ENCODE measurements around the gene TCL1A. TPM values are rescaled to one million over a fixed set of nuclear protein-coding genes. Genes with fewer than 3 reads are reported as not detected.
"Not testable (repeated sequence)": the region's sequence is repeated elsewhere in the genome, so short reads cannot be mapped to it uniquely, and the experiment has no call there.

The TCL1A gene
- total and polyA plus RNA-seq, 2 donors (not counting 3 experiments of a cell fraction or from before 2014, with no cell fraction given): not detected

DNA sequence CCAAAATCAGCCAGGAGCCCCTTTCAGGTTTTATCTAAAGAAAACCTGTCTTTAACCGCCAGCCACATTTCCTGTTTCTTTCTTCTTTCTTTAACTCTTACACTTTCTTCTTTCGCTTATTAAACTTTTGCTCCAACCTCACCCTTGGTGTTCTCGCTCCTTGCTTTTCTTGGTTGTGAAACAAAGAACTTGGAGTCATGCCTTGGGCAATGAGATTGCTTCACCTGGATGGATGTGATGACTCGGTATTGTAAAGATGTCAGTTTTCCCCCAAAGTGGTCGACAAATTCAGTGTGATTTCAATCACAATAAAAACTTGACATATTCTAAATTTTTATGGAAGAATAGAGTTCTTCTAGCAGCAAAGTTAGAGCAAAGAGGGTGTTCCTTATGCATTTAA lies 16.2 kb upstream of the TCL1A start:
- TF ChIP-seq, protein P1, sequence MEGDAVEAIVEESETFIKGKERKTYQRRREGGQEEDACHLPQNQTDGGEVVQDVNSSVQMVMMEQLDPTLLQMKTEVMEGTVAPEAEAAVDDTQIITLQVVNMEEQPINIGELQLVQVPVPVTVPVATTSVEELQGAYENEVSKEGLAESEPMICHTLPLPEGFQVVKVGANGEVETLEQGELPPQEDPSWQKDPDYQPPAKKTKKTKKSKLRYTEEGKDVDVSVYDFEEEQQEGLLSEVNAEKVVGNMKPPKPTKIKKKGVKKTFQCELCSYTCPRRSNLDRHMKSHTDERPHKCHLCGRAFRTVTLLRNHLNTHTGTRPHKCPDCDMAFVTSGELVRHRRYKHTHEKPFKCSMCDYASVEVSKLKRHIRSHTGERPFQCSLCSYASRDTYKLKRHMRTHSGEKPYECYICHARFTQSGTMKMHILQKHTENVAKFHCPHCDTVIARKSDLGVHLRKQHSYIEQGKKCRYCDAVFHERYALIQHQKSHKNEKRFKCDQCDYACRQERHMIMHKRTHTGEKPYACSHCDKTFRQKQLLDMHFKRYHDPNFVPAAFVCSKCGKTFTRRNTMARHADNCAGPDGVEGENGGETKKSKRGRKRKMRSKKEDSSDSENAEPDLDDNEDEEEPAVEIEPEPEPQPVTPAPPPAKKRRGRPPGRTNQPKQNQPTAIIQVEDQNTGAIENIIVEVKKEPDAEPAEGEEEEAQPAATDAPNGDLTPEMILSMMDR (IDR thresholded peaks at IDR 0.05; ENCODE audit: extremely low read depth in 1 of 2, insufficient read depth in 1 of 2, low read depth in 1 of 2, low read length in 2 of 2): no peak
- TF ChIP-seq GATA2 (IDR thresholded peaks at IDR 0.05; ENCODE audit: insufficient read depth, insufficient read length, low read depth, low read length) (no peak), POLR2A (IDR thresholded peaks at IDR 0.05; ENCODE audit: low read depth, low read length) (no peak), MYC (IDR thresholded peaks at IDR 0.05; ENCODE audit: low read depth, low read length) (no peak), FOS (IDR thresholded peaks at IDR 0.05; ENCODE audit: borderline replicate concordance, insufficient read depth, low read length) (no peak), EZH2 (IDR thresholded peaks at IDR 0.05; ENCODE audit: borderline replicate concordance, low read depth, low read length, severe bottlenecking) (no peak), JUN (IDR thresholded peaks at IDR 0.05; ENCODE audit: borderline replicate concordance, insufficient read depth, insufficient read length, low read depth) (no peak), POLR2AphosphoS5 (IDR thresholded peaks at IDR 0.05; ENCODE audit: insufficient read depth, low read depth, low read length) (no peak)
- TF ChIP-seq, protein P2, sequence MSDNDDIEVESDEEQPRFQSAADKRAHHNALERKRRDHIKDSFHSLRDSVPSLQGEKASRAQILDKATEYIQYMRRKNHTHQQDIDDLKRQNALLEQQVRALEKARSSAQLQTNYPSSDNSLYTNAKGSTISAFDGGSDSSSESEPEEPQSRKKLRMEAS (IDR thresholded peaks at IDR 0.05; ENCODE audit: insufficient read depth, insufficient read length): no peak
- intact Hi-C loops (cut with micrococcal nuclease): no loop called here

DNA sequence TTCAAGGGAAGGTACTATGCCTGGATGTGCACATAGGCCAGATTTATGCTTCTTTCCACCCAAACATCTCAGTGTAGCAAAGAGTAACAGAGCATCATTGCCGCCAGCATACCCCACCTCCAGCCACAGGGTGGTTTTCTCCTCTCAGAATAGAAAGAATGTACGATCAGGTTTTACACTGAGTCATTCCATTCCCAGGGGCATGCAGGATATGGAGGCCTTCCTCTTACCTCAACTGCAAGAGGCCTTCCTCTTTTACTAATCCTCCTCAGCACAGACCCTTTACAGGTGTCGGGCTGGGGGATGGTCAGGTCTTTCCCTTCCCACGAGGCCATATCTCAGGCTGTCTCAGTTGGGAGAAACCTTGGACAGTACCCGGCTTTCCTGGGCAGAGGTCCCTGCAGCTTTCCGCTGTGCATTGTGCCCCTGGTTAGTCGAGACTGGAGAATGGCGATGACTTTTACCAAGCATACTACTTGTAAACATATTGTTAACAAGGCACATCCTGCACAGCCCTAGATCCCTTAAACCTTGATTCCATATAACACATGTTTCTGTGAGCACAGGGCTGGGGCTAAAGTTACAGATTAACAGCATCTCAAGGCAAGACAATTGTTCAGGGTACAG lies 15.6 kb upstream of the TCL1A start:
- CTCF ChIA-PET: interaction anchor here (1.7 kb wide), 1 partner anchor 12 kb away, joined by 4 read pairs; no protein-coding TSS in a partner anchor
- H3K9ac ChIP-seq (replicated peaks; ENCODE audit: extremely low read depth, insufficient read depth, low read length); intact Hi-C loops (cut with micrococcal nuclease); H3K36me3 ChIP-seq (ENCODE audit: control insufficient read depth in 2 of 2, extremely low read depth in 1 of 2, insufficient read depth in 2 of 2, low read length in 2 of 2); H3K27ac ChIP-seq (ENCODE audit: insufficient read depth, low read depth, low read length); BruUV-seq (replicated peaks); dilution Hi-C loops (cut with MboI; ENCODE audit: extremely low pct_ligation_motif_present, low sequenced_read_pairs); H3K4me2 ChIP-seq (ENCODE audit: insufficient read depth, low read length); H3K4me1 ChIP-seq (ENCODE audit: control insufficient read depth, extremely low read depth, insufficient read depth, low read length); POLR2A ChIA-PET; H3K4me3 ChIP-seq (replicated peaks in 1 of 3; ENCODE audit: insufficient read depth in 1 of 3, low read depth in 1 of 3, low read length in 3 of 3); DNase-seq (ENCODE audit: low read depth, low spot score); H2AFZ ChIP-seq (ENCODE audit: low read depth, low read length); H3K27me3 ChIP-seq (ENCODE audit: control insufficient read depth in 2 of 2, insufficient read depth in 2 of 2, low read length in 2 of 2); H3K79me2 ChIP-seq (ENCODE audit: control insufficient read depth, insufficient read depth, low read length); FAIRE-seq; H4K20me1 ChIP-seq (replicated peaks; ENCODE audit: control insufficient read depth, extremely low read depth, insufficient read depth, low read length); H3K9me3 ChIP-seq (replicated peaks; ENCODE audit: control insufficient read depth, insufficient read depth, low read length); H3K9me1 ChIP-seq (replicated peaks; ENCODE audit: control insufficient read depth, extremely low read depth, insufficient read depth, low read length): not testable (repeated sequence)

More for the DNA sequence above, 16.2 kb upstream of the TCL1A start:
- no peaks in the 10 kb centered on the region for H3K79me2 ChIP-seq (ENCODE audit: control insufficient read depth, insufficient read depth, low read length)
- no peaks in the 10 kb centered on the region for H3K27me3 ChIP-seq (ENCODE audit: control insufficient read depth in 2 of 2, insufficient read depth in 2 of 2, low read length in 2 of 2)
- H4K20me1 ChIP-seq (replicated peaks; ENCODE audit: control insufficient read depth, extremely low read depth, insufficient read depth, low read length): no peaks in the 10 kb centered on the region
- H3K9me1 ChIP-seq (replicated peaks; ENCODE audit: control insufficient read depth, extremely low read depth, insufficient read depth, low read length): no peaks in the 10 kb centered on the region
- dilution Hi-C loops (cut with MboI; ENCODE audit: extremely low pct_ligation_motif_present, low sequenced_read_pairs): no loop called here
- ChIA-PET CTCF (no interaction called here), POLR2A (no interaction called here)
- no peak overlapping the region for H3K4me3 ChIP-seq (replicated peaks in 1 of 3; ENCODE audit: insufficient read depth in 1 of 3, low read depth in 1 of 3, low read length in 3 of 3)
- no peak overlapping the region for H3K27ac ChIP-seq (ENCODE audit: insufficient read depth, low read depth, low read length)
- no peak for DNase-seq (ENCODE audit: low read depth, low spot score)
- H3K36me3 ChIP-seq (ENCODE audit: control insufficient read depth in 2 of 2, extremely low read depth in 1 of 2, insufficient read depth in 2 of 2, low read length in 2 of 2): no peaks in the 10 kb centered on the region
- H2AFZ ChIP-seq (ENCODE audit: low read depth, low read length): no peak overlapping the region
- H3K9ac ChIP-seq (replicated peaks; ENCODE audit: extremely low read depth, insufficient read depth, low read length): no peak overlapping the region
- no peak for FAIRE-seq
- no peak overlapping the region for H3K4me2 ChIP-seq (ENCODE audit: insufficient read depth, low read length)
- no peaks in the 10 kb centered on the region for H3K4me1 ChIP-seq (ENCODE audit: control insufficient read depth, extremely low read depth, insufficient read depth, low read length)
- H3K9me3 ChIP-seq (replicated peaks; ENCODE audit: control insufficient read depth, insufficient read depth, low read length): no peaks in the 10 kb centered on the region
- BruUV-seq (replicated peaks): no TSS peak

All from endothelial cell of umbilical vein (primary cell).